Ovary (tissue), 9 donors: ENCODE data around the gene USP19. TPM values are rescaled to one million over a fixed set of nuclear protein-coding genes. Genes with fewer than 3 reads are reported as not detected.
A peak's percentile ranks its signal among the peaks of the same experiment; 100 is the strongest.

ENCODE experiments used
- DNase-seq, 5 donors: peaks; one replicate each; pipeline ENCODE4 v3.0.0-alpha.2; 2019 to 2020
- H3K27ac ChIP-seq, 2 donors: fragments of 200-600 bp; one replicate each; pipeline versions ENCODE4 v1.5.1 to v1.8.0; 2019 to 2022
- H3K27me3 ChIP-seq: fragments of 200-600 bp; one replicate; pipeline ENCODE4 v1.8.0; 2022
- H3K36me3 ChIP-seq: fragments of 200-600 bp; sonication (generic); one replicate; pipeline ENCODE4 v1.5.1; 2019
- H3K4me1 ChIP-seq: one replicate; pipeline ENCODE4 v1.8.1; 2013; ENCODE audit warnings: mild to moderate bottlenecking, moderate library complexity; ENCODE audit not compliant: insufficient read depth
- H3K4me3 ChIP-seq: fragments of 200-600 bp; sonication (generic); one replicate; pipeline ENCODE4 v1.5.1; 2017
- H3K9me3 ChIP-seq, 2 donors: fragments of 200-600 bp in 1 of 2; sonication (generic) in 1 of 2; one replicate each; pipeline versions ENCODE4 v1.5.1 to v1.8.1; 2013 to 2019; ENCODE audit warnings: mild to moderate bottlenecking in 1 of 2, moderate library complexity in 1 of 2
- EP300 ChIP-seq: sonication (generic); formaldehyde crosslinking; IDR thresholded peaks from one replicate; pipeline ENCODE4 v1.6.1; 2017; ENCODE audit warnings: antibody characterized with exemption
- POLR2A ChIP-seq: fragments of 450-650 bp; IDR thresholded peaks from one replicate; pipeline ENCODE4 v1.6.1; 2017; ENCODE audit warnings: antibody characterized with exemption, mild to moderate bottlenecking, moderate library complexity
- WGBS, 3 donors: extraction: QIAGEN DNeasy Blood & Tissue Kit in 1 of 3; methylation state at CpG; one replicate each; pipeline versions ENCODE4 v1.1.5 to v1.1.7; 2013 to 2017; 5-methylcytosine and 5-hydroxymethylcytosine counted together
- intact Hi-C, 4 donors: fragments of 100-400 bp; cut with DNase I; formaldehyde crosslinking; loops; one replicate each; pipeline versions ENCODE4 v1.11.0 to v1.15.1; 2022 to 2023
- polyA plus RNA-seq, 2 donors: library from polyadenylated mRNA; stranded (reverse); fragments of 200-250 nt in 1 of 2; fragments of 350-450 nt in 1 of 2; fragmentation: Illumina TruSeq in 1 of 2; extraction: RNeasy Lipid Tissue Mini Kit (QIAGEN cat#74804) in 1 of 2; gene quantifications; one replicate each; pipeline ENCODE4 v1.2.3, GENCODE V29; 2013 to 2014
- total RNA-seq, 7 donors: library from RNA; depleted of rRNA in 2 of 7; stranded (reverse); fragments of >200 nt in 2 of 7; fragmentation: NEBNext Ultra II Directional in 3 of 7; extraction: Animal tissue kit (Norgen Biotek cat#: 25700) in 3 of 7; gene quantifications; one replicate each; pipeline versions ENCODE4 v1.1.0 to v1.2.4, GENCODE V29; 2016 to 2023
- TF ChIP-seq, protein P1 (sequence below), 3 donors: fragments of 450-650 bp in 2 of 3; fragments of 200-600 bp in 1 of 3; IDR thresholded peaks; one replicate each; pipeline versions ENCODE4 v1.5.1 to v1.8.0; 2016 to 2022; ENCODE audit warnings: antibody characterized with exemption in 3 of 3, mild to moderate bottlenecking in 1 of 3
- donor health status: DM: no; HTN: no; CAD: no; lungs with moderate emphysema.
- donor health status: DM: no; HTN: no; CAD: no.
- donor health status: Bipolar disorder and iron deficiency.
- donor health status: DM: yes; HTN: yes; CAD: no.
- donor health status: DM: no; HTN: no; CAD: no.
- donor health status: DM: yes; HTN: yes; CAD: no.

The USP19 gene
- total and polyA plus RNA-seq, 9 donors: 21.7 to 71.4 (median 50.8) TPM

DNA sequence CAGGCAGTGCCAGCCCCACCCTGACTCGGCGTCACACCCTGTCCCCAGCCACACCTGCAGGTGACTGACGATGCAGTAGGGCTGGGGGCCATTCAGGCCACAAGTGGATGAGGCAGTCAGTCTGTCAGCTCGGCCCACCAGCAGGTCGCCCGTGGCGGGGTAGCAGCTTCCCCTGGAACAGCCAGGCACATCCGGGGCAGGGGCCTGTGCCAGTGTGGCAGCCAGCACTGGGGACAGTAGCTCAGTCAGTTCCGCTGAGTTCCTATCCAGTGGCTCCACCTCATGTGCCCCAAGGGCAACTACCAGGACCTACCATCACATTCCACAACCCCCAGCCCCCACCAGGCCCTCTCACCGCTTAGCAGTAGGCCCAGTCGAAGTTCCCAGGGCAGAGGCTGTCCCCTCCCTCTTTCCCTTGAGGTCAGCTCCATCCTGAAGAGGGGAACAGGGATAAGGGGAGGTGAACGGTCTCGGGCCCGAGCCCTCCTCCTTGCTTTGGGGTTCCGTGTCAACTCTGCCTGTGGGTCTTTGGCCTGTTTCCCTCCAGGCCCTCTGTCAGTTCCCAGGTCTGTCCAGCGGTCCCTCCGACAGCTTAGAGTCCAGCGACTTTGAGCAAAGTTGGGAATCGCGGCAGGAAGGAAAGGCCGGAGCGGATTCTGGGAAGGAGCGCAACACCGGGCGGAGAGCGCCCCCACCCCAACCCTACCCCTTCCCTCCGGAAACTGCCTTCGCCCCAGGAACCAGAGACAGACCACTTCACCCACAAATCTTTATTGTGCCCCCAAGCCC is 12.0 kb upstream of the USP19 start, which contains the start of gene LAMB2:
TSS of gene LAMB2 (minus strand) at position 614 of the 789 bp plus-strand sequence. CDS start at position 431, 183 bp downstream.
- Histone ChIP-seq H3K9me3 (no peaks in the 10 kb centered on the region), H3K4me1 (peaks cover 4% of the 10 kb centered on the region), H3K27ac (peak within 1 kb of the TSS; percentile 26 to 81), H3K4me3 (peak within 1 kb of the TSS; percentile 79), H3K27me3 (no peaks in the 10 kb centered on the region), H3K36me3 (no peaks in the 10 kb centered on the region)
- intact Hi-C loops: no loop called here
- 0 to 3% (median 2%) methylated on average over 24 to 28 of the region's 28 CpGs for WGBS, 3 donors
- peak; percentile 77 to 85 (median 83) for DNase-seq
- TF ChIP-seq POLR2A: peak; percentile 49
- no peak for TF ChIP-seq EP300
- TF ChIP-seq, protein P1, sequence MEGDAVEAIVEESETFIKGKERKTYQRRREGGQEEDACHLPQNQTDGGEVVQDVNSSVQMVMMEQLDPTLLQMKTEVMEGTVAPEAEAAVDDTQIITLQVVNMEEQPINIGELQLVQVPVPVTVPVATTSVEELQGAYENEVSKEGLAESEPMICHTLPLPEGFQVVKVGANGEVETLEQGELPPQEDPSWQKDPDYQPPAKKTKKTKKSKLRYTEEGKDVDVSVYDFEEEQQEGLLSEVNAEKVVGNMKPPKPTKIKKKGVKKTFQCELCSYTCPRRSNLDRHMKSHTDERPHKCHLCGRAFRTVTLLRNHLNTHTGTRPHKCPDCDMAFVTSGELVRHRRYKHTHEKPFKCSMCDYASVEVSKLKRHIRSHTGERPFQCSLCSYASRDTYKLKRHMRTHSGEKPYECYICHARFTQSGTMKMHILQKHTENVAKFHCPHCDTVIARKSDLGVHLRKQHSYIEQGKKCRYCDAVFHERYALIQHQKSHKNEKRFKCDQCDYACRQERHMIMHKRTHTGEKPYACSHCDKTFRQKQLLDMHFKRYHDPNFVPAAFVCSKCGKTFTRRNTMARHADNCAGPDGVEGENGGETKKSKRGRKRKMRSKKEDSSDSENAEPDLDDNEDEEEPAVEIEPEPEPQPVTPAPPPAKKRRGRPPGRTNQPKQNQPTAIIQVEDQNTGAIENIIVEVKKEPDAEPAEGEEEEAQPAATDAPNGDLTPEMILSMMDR (IDR thresholded peaks at IDR 0.05): no peak

GRCh38 chr3:49132073-49132436 is 11.4 kb upstream of the USP19 start:
- 15 to 28% (median 20%) methylated on average over 9 of the region's 9 CpGs for WGBS, 3 donors
- Histone ChIP-seq H3K36me3 (no peaks in the 10 kb centered on the region), H3K4me1 (peaks cover 4% of the 10 kb centered on the region), H3K27ac (peak overlapping the region; percentile 26 to 81), H3K27me3 (no peaks in the 10 kb centered on the region), H3K4me3 (peak overlapping the region; percentile 79), H3K9me3 (no peaks in the 10 kb centered on the region)
- TF ChIP-seq, protein P1 (IDR thresholded peaks at IDR 0.05): no peak
- TF ChIP-seq EP300: no peak
- no peak for TF ChIP-seq POLR2A
- intact Hi-C loops: no loop called here
- no peak for DNase-seq

- H3K4me3 ChIP-seq: peak overlapping the region; percentile 79
- H3K4me1 ChIP-seq: peaks cover 4% of the 10 kb centered on the region
- no peaks in the 10 kb centered on the region for H3K36me3 ChIP-seq
- intact Hi-C loops: no loop called here
- DNase-seq: no peak
- no peak for TF ChIP-seq POLR2A
- no peak for TF ChIP-seq EP300
- TF ChIP-seq, protein P1 (IDR thresholded peaks at IDR 0.05): no peak
- H3K27me3 ChIP-seq: no peaks in the 10 kb centered on the region
- peak overlapping the region; percentile 26 to 81 for H3K27ac ChIP-seq
- no peaks in the 10 kb centered on the region for H3K9me3 ChIP-seq
- 78 to 96% (median 84%) methylated on average over 6 of the region's 6 CpGs for WGBS, 3 donors
Observed at GRCh38 chr3:49131576-49131975, 11.0 kb upstream of the USP19 start.

DNA sequence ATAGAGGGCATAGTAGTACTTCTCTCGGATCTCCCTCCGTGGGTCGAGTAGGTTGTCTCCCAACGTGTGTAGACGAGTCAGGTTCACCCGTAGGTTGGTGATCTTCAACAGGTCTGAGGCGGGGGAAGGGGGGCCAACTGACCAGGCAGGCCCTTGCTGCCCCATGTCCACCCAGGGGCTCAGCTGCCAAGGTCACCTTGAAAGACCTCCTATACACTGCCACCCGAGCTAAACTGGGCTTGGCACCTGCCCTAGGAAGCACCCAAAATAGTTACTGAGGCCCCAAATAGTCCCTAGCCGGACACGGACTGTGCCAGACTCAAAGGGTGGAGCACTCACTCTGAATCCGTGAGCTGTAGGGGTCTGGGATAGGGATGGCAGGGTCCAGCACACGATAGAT is 10.4 kb upstream of the USP19 start:
- no peak for DNase-seq
- Histone ChIP-seq H3K36me3 (no peaks in the 10 kb centered on the region), H3K9me3 (no peaks in the 10 kb centered on the region), H3K27me3 (no peaks in the 10 kb centered on the region), H3K4me1 (peaks cover 4% of the 10 kb centered on the region), H3K4me3 (no peak overlapping the region), H3K27ac (no peak overlapping the region)
- WGBS, 3 donors: 68 to 76% (median 75%) methylated on average over 12 of the region's 12 CpGs
- intact Hi-C loops: no loop called here
- TF ChIP-seq POLR2A: no peak
- TF ChIP-seq, protein P1 (IDR thresholded peaks at IDR 0.05): no peak
